GM13977 (cell line): Measurements from ENCODE around the gene DGKB.

ENCODE experiments used
- DNase-seq: peaks from one replicate; pipeline ENCODE4 v3.0.0; 2012; ENCODE audit warnings: low spot score
- CTCF ChIP-seq: IDR thresholded peaks from 2 replicates; pipeline ENCODE4 v1.5.1; 2012; ENCODE audit warnings: mild to moderate bottlenecking, control low read depth; ENCODE audit not compliant: insufficient read depth; ENCODE audit errors: extremely low read depth, missing control alignments
- in situ Hi-C: fragments of 300-500 bp; cut with MboI; formaldehyde crosslinking; loops from one replicate; pipeline ENCODE4 v1.12.0; 2022; ENCODE audit warnings: low sequenced_read_pairs, low pct_unique_long_range_greater_than_20kb, mixed read lengths, inconsistent platforms; ENCODE audit not compliant: unreplicated experiment

The DGKB gene

GRCh38 chr7:14841869-14842268 lies 60.7 kb downstream of the DGKB start:
- no peak for DNase-seq
- in situ Hi-C loops = no loop called here
- TF ChIP-seq CTCF = no peak

- in situ Hi-C loops = no loop called here
- no peak for DNase-seq
- TF ChIP-seq CTCF = no peak
Observed at GRCh38 chr7:14841086-14841485, 61.5 kb downstream of the DGKB start.

- TF ChIP-seq CTCF = no peak
- DNase-seq = no peak
- in situ Hi-C loops = no loop called here
Observed at GRCh38 chr7:14839307-14839706, 63.2 kb downstream of the DGKB start.

- DNase-seq = no peak
- in situ Hi-C loops = no loop called here
- TF ChIP-seq CTCF = no peak
Observed at GRCh38 chr7:14837216-14837615, 65.3 kb downstream of the DGKB start.

GRCh38 chr7:14836571-14837189 lies 65.9 kb downstream of the DGKB start:
- no peak for TF ChIP-seq CTCF
- no peak for DNase-seq
- in situ Hi-C loops = no loop called here

GRCh38 chr7:14836006-14836405 lies 66.5 kb downstream of the DGKB start:
- no peak for TF ChIP-seq CTCF
- in situ Hi-C loops = no loop called here
- DNase-seq = no peak

- in situ Hi-C loops = no loop called here
- TF ChIP-seq CTCF = no peak
- no peak for DNase-seq
Observed at GRCh38 chr7:14835384-14835783, 67.2 kb downstream of the DGKB start.
